Measurements from ENCODE around the gene RGS6.

Gene RGS6

GRCh38 chr14:71947947-71948500 is 15.8 kb downstream of the RGS6 start:
- DNase-seq (ENCODE audit: low read depth in 2 of 2) = no peak

GRCh38 chr14:71952381-71953363 is 20.4 kb downstream of the RGS6 start:
- DNase-seq (ENCODE audit: low read depth in 2 of 2) = no peak

GRCh38 chr14:71956920-71957563 is 24.8 kb downstream of the RGS6 start:
- no peak for DNase-seq (ENCODE audit: low read depth in 2 of 2)

GRCh38 chr14:71959055-71959454 is 26.8 kb downstream of the RGS6 start:
- DNase-seq (ENCODE audit: low read depth in 2 of 2) = no peak

GRCh38 chr14:71960494-71961353 is 28.5 kb downstream of the RGS6 start:
- no peak for DNase-seq (ENCODE audit: low read depth in 2 of 2)

- no peak for DNase-seq (ENCODE audit: low read depth in 2 of 2)
These were observed 29.7 kb downstream of the RGS6 start for GRCh38 chr14:71961972-71962371.

- no peak for DNase-seq (ENCODE audit: low read depth in 2 of 2)
These were observed 32.5 kb downstream of the RGS6 start for GRCh38 chr14:71964716-71965115.

GRCh38 chr14:71966528-71966927 is 34.3 kb downstream of the RGS6 start:
- no peak for DNase-seq (ENCODE audit: low read depth in 2 of 2)

- DNase-seq (ENCODE audit: low read depth in 2 of 2) = no peak
These were observed 35.5 kb downstream of the RGS6 start for GRCh38 chr14:71967704-71968103.

GRCh38 chr14:71970272-71970671 is 38.0 kb downstream of the RGS6 start:
- no peak for DNase-seq (ENCODE audit: low read depth in 2 of 2)

- no peak for DNase-seq (ENCODE audit: low read depth in 2 of 2)
These were observed 53.4 kb downstream of the RGS6 start for GRCh38 chr14:71985538-71986189.

- DNase-seq (ENCODE audit: low read depth in 2 of 2) = no peak
These were observed 56.2 kb downstream of the RGS6 start for GRCh38 chr14:71988476-71988875.

GRCh38 chr14:71988939-71989338 is 56.7 kb downstream of the RGS6 start:
- no peak for DNase-seq (ENCODE audit: low read depth in 2 of 2)

GRCh38 chr14:71994416-71994815 is 62.2 kb downstream of the RGS6 start:
- DNase-seq (ENCODE audit: low read depth in 2 of 2) = no peak

- DNase-seq (ENCODE audit: low read depth in 2 of 2) = no peak
These were observed 63.5 kb downstream of the RGS6 start for GRCh38 chr14:71995741-71996140.

GRCh38 chr14:71996610-71997009 is 64.4 kb downstream of the RGS6 start:
- DNase-seq (ENCODE audit: low read depth in 2 of 2) = no peak

- no peak for DNase-seq (ENCODE audit: low read depth in 2 of 2)
These were observed 68.7 kb downstream of the RGS6 start for GRCh38 chr14:72000907-72001306.

GRCh38 chr14:72002731-72003130 is 70.5 kb downstream of the RGS6 start:
- DNase-seq (ENCODE audit: low read depth in 2 of 2) = no peak

GRCh38 chr14:72008666-72009065 is 76.4 kb downstream of the RGS6 start:
- no peak for DNase-seq (ENCODE audit: low read depth in 2 of 2)

GRCh38 chr14:72010474-72010873 is 78.2 kb downstream of the RGS6 start:
- DNase-seq (ENCODE audit: low read depth in 2 of 2) = no peak

GRCh38 chr14:72013721-72014345 is 81.6 kb downstream of the RGS6 start:
- no peak for DNase-seq (ENCODE audit: low read depth in 2 of 2)
